AG08396 (cell line): ENCODE results near the gene BPIFA2.

ENCODE experiments used
- DNase-seq: peaks from one replicate; pipeline ENCODE4 v3.0.0; 2012; ENCODE audit warnings: low spot score, mixed read lengths

BPIFA2 gene

DNA sequence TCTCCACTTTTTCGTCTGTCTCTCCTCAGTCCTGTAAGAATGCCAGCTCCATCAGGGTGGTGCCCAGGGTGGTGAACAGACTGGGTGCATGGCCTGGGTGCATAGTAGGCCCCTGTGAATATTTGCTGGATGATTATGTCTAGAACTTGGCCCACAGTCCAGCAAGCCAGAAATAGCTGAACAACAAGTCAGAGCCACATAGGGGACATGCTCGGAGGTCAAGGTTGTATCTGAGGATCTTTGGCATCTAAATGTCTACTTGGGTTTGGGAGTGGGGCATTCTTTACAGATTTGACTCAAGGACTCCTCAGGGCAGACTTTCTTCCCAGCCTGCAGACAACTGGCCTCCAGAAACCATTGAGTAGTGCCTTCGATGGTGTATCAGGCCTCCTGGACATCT is 31.1 kb downstream of the BPIFA2 start:
- DNase-seq = no peak

- no peak for DNase-seq
Observed at GRCh38 chr20:33202451-33202850, 34.5 kb downstream of the BPIFA2 start.

GRCh38 chr20:33203444-33203843 is 35.5 kb downstream of the BPIFA2 start:
- DNase-seq = no peak

- DNase-seq = peak; percentile 68
Observed at GRCh38 chr20:33209789-33210188, 41.8 kb downstream of the BPIFA2 start.

GRCh38 chr20:33210371-33210770 is 42.4 kb downstream of the BPIFA2 start:
- DNase-seq = no peak

- DNase-seq = peak; percentile 32
Observed at GRCh38 chr20:33211817-33212424, 44.0 kb downstream of the BPIFA2 start.

DNA sequence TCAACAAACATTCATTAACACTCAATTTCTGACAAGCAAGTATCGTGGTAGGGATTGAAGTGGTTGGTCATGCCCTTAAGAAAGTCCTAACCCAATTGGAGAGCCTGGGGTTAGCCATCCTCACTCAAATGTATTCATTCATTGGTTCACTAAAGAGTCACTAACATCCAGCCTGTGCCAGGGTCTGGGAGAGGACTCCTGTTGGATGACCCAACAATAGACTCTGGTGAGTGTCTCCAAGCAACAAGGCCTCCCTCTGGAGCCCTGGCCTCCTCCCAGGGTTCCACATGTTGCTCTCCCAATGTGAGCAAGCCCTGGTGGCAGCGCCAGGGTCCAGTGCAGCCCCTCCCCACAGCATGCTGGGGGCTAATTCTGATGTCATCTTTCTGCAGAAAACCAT is 49.1 kb downstream of the BPIFA2 start, which contains the start of gene BPIFA3:
BPIFA3 (plus strand) TSS at position 301 of the 400 bp plus-strand sequence. CDS start 185 bp downstream, outside the sequence.
- DNase-seq = no peak

DNA sequence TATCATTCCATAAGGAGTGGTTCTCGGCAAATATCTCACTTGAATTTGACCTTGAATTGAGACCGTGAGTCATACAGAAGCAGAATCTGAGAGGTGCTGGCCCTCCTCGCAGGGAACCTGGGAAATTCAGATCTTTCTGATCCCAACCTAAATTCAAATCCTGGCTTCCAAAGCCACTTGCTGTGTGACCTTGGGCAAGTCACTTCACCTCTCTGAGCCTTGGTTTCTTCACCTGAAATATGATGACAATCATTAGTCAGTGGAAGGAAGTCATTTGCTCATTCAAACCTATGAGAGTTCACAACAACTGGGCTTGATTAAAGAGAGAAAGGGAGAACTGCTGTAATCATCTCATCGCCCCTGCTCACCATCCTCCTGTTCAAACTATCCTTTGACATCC is 56.4 kb downstream of the BPIFA2 start:
- no peak for DNase-seq

DNA sequence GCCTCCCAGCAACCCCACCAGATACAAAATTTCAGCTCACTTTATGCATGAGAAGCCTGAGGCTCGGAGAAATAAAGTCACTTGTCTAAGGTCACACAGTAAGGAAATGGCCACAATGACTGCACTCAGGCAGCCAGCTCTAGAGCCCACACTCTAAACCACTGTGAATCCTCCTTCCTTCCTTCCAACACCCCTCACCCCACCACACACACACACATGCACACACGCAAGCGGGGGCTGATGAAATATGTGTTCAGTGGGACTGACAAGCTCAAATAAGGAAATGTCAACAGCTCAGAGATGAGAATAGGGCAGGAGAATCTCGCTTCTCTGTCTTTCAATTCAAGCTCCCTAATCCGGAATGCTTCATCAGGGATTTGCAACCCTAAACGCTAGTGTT is 61.9 kb downstream of the BPIFA2 start:
- no peak for DNase-seq
